Transverse colon (tissue), 4 donors: ENCODE results near the gene CDH13. TPM values are rescaled to one million over a fixed set of nuclear protein-coding genes. Genes with fewer than 3 reads are reported as not detected.

Experiments
- DNase-seq: peaks from one replicate; pipeline ENCODE4 v3.0.0-alpha.2; 2019
- H3K27ac ChIP-seq, 4 donors: fragments of 200-600 bp; sonication (generic); 2 replicates each; pipeline ENCODE4 v1.5.1; 2016 to 2018; ENCODE audit warnings: inconsistent platforms in 4 of 4
- H3K27me3 ChIP-seq: fragments of 200-600 bp; sonication (generic); 2 replicates; pipeline ENCODE4 v1.5.1; 2017; ENCODE audit warnings: inconsistent platforms
- H3K36me3 ChIP-seq, 4 donors: fragments of 200-600 bp; sonication (generic); 2 replicates each; pipeline ENCODE4 v1.5.1; 2017 to 2019; ENCODE audit warnings: inconsistent platforms in 4 of 4
- H3K4me1 ChIP-seq, 4 donors: fragments of 200-600 bp; sonication (generic); 2 replicates each; pipeline ENCODE4 v1.5.1; 2017 to 2020; ENCODE audit warnings: inconsistent platforms in 4 of 4
- H3K4me3 ChIP-seq, 4 donors: fragments of 200-600 bp; sonication (generic); 1 replicate in 1 of 4; 2 replicates in 3 of 4; pipeline versions ENCODE4 v1.5.1 to v1.6.1; 2017 to 2019; ENCODE audit warnings: inconsistent platforms in 4 of 4
- H3K9me3 ChIP-seq, 2 donors: fragments of 200-600 bp; sonication (generic); 2 replicates each; pipeline ENCODE4 v1.5.1; 2017 to 2019; ENCODE audit warnings: inconsistent platforms in 2 of 2
- EP300 ChIP-seq: sonication (generic); formaldehyde crosslinking; IDR thresholded peaks from one replicate; pipeline ENCODE4 v1.6.1; 2017; ENCODE audit warnings: antibody characterized with exemption, low read depth
- POLR2A ChIP-seq: fragments of 450-650 bp; IDR thresholded peaks from one replicate; pipeline ENCODE4 v1.6.1; 2016; ENCODE audit warnings: antibody characterized with exemption, mild to moderate bottlenecking, moderate library complexity
- POLR2AphosphoS5 ChIP-seq, 3 donors: sonication (generic); formaldehyde crosslinking; IDR thresholded peaks; one replicate each; pipeline ENCODE4 v1.6.1; 2016; ENCODE audit warnings: antibody characterized with exemption in 3 of 3
- WGBS, 2 donors: methylation state at CpG; one replicate each; pipeline ENCODE4 v1.1.5; 2018; ENCODE audit warnings: low coverage in 1 of 2; 5-methylcytosine and 5-hydroxymethylcytosine counted together
- in situ Hi-C, 4 donors: fragments of 200-750 bp; cut with MboI; loops; one replicate each; pipeline versions ENCODE4 v1.15.0 to v1.15.1; 2017; ENCODE audit warnings: low sequenced_read_pairs in 3 of 4, low pct_ligation_motif_present in 1 of 4, low pct_unique_long_range_greater_than_20kb in 1 of 4
- intact Hi-C: fragments of 100-400 bp; cut with DNase I; formaldehyde crosslinking; loops from one replicate; pipeline ENCODE4 v1.15.1; 2023; ENCODE audit warnings: low total_unique reads
- total RNA-seq, 4 donors: library from RNA; depleted of rRNA; stranded (reverse); fragments of >200 nt; gene quantifications; one replicate each; pipeline ENCODE4 v1.1.0, GENCODE V29; 2016
- TF ChIP-seq, protein P1 (sequence below), 5 experiments: fragments of 200-600 bp in 3 of 5; fragments of 450-650 bp in 2 of 5; sonication (generic) in 3 of 5; IDR thresholded peaks; 1 replicate in 2 of 5; 2 replicates in 3 of 5; pipeline ENCODE4 v1.5.1; 2016 to 2017; ENCODE audit warnings: antibody characterized with exemption in 5 of 5, inconsistent platforms in 3 of 5, mild to moderate bottlenecking in 2 of 5, moderate library complexity in 1 of 5

The CDH13 gene
- total RNA-seq, 4 donors from 2014 or later, result 3.8 to 28.1 (median 5.8) TPM

DNA sequence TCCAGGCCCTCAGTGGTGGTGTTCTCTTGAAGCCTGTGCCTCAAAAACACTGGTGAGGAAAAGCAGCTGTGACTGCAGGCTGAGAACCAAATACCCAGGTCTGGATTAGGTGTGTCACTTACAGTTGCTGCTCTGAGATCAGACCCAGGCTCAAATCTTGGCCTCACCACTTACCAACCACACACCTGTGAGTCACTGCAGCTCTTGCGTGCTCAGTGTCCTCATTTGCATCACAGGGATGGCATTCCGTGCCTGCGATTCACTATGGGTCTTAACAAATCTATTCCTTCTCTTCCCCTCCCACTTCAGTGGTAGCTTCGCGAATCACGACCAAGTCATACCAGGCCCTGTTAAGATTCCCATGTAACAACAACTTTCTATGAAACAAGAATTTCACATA is 947.6 kb downstream of the CDH13 start:
- TF ChIP-seq POLR2AphosphoS5 (IDR thresholded peaks at IDR 0.05) (no peak), POLR2A (no peak), EP300 (no peak)
- TF ChIP-seq, protein P1, sequence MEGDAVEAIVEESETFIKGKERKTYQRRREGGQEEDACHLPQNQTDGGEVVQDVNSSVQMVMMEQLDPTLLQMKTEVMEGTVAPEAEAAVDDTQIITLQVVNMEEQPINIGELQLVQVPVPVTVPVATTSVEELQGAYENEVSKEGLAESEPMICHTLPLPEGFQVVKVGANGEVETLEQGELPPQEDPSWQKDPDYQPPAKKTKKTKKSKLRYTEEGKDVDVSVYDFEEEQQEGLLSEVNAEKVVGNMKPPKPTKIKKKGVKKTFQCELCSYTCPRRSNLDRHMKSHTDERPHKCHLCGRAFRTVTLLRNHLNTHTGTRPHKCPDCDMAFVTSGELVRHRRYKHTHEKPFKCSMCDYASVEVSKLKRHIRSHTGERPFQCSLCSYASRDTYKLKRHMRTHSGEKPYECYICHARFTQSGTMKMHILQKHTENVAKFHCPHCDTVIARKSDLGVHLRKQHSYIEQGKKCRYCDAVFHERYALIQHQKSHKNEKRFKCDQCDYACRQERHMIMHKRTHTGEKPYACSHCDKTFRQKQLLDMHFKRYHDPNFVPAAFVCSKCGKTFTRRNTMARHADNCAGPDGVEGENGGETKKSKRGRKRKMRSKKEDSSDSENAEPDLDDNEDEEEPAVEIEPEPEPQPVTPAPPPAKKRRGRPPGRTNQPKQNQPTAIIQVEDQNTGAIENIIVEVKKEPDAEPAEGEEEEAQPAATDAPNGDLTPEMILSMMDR (IDR thresholded peaks at IDR 0.05), result no peak
- Histone ChIP-seq H3K36me3 (no peaks in the 10 kb centered on the region), H3K4me3 (no peak overlapping the region), H3K27me3 (no peaks in the 10 kb centered on the region), H3K4me1 (no peaks in the 10 kb centered on the region), H3K9me3 (no peaks in the 10 kb centered on the region), H3K27ac (no peak overlapping the region)
- 84 to 87% methylated on average over 4 to 6 of the region's 6 CpGs for WGBS, 2 donors
- intact Hi-C loops (no loop called here), in situ Hi-C loops (no loop called here)
- no peak for DNase-seq

DNA sequence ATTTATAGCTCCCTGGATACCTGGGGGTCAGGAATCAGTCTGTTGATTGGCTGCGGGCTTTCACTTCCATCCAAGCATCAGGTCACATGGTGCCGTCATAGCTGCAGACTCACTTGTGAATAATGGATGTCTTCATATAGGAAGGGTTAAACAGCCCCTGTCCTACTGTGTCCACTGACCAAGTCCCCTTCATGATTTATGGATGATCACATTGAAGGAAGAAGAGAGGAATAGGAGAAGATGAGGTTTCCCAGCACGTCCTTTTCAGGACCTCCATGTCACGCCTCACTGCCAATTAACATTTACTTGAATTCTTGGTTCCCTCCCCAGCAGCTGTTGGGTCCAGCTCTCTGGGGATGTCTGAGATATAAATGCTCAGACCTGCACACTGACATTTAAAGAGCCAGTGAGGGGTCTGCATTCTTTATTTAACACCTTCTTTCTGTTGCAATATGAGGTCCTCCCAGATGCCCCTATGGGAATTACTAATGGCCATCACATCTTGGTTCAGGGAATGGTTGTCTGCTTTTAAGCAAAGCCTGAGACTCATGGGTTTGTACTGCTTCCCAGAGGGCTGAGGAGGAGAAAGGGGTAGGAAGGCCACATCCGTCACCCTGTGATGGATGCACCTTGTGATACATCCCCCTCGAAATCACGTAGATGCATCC is 950.4 kb downstream of the CDH13 start:
- Histone ChIP-seq H3K36me3 (no peaks in the 10 kb centered on the region), H3K27ac (no peak overlapping the region), H3K4me3 (no peak overlapping the region), H3K9me3 (no peaks in the 10 kb centered on the region), H3K27me3 (no peaks in the 10 kb centered on the region), H3K4me1 (no peaks in the 10 kb centered on the region)
- WGBS, 2 donors, result 60 to 90% methylated on average over 2 to 7 of the region's 7 CpGs
- no peak for DNase-seq
- intact Hi-C loops (no loop called here), in situ Hi-C loops (no loop called here)
- TF ChIP-seq EP300 (no peak), POLR2A (no peak), POLR2AphosphoS5 (IDR thresholded peaks at IDR 0.05) (no peak)
- TF ChIP-seq, protein P1 (IDR thresholded peaks at IDR 0.05), result no peak

DNA sequence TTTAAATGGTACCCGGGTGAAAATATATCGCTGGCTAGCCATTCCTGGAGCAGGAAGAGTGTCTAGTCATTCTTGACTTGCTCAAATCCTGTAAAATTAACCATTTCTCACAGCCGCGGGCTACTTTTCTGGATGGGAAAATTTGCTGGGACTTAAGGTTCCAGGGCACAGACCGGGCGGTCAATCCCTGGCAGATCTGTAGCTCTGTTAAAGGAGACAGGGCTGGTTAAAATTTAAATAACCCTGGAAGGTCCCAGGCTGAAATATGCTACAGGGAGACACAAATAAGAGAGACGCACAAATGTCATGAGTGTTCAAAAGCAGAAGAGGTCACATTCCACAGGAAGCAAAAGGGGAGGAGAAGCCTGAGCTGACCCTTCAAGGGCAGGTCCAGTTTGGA is 951.4 kb downstream of the CDH13 start:
- in situ Hi-C loops, result no loop called here
- WGBS, 2 donors, result 52 to 84% methylated on average over 2 to 7 of the region's 7 CpGs

DNA sequence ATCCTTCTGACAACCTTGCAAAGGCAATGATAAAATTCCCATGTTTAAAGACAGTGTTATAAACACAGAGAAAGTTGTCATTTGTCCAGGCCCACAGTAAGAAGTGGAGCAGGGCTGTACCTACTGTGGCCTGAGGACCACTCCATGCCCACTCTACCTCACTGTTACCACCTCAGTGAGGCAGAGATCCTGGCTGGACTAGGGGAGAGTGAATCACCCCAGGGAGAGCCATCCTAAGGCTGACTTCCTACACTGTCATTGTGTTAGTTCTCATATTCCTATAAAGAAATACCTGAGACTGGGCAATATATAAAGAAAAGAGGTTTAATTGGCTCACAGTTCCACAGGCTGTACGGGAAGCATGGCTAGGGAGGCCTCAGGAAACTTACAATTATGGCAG is 952.3 kb downstream of the CDH13 start:
- H3K27me3 ChIP-seq, result no peaks in the 10 kb centered on the region
- no peak overlapping the region for H3K27ac ChIP-seq
- DNase-seq, result no peak
- H3K36me3 ChIP-seq, result no peaks in the 10 kb centered on the region
- H3K4me3 ChIP-seq, result no peak overlapping the region
- no peaks in the 10 kb centered on the region for H3K9me3 ChIP-seq
- WGBS, 2 donors, result 14 to 25% methylated on average over 1 of the region's 1 CpG
- in situ Hi-C loops, result no loop called here
- no peaks in the 10 kb centered on the region for H3K4me1 ChIP-seq
- intact Hi-C loops, result no loop called here
- TF ChIP-seq POLR2AphosphoS5 (IDR thresholded peaks at IDR 0.05), result no peak
- TF ChIP-seq, protein P1 (IDR thresholded peaks at IDR 0.05), result no peak
- TF ChIP-seq EP300, result no peak
- TF ChIP-seq POLR2A, result no peak

More for the DNA sequence above, 951.4 kb downstream of the CDH13 start:
- no peaks in the 10 kb centered on the region for H3K4me1 ChIP-seq
- H3K9me3 ChIP-seq, result no peaks in the 10 kb centered on the region
- H3K4me3 ChIP-seq, result no peak overlapping the region
- no peaks in the 10 kb centered on the region for H3K36me3 ChIP-seq
- intact Hi-C loops, result no loop called here
- no peaks in the 10 kb centered on the region for H3K27me3 ChIP-seq
- no peak overlapping the region for H3K27ac ChIP-seq
- no peak for DNase-seq
- TF ChIP-seq POLR2AphosphoS5 (IDR thresholded peaks at IDR 0.05), result no peak
- TF ChIP-seq POLR2A, result no peak
- no peak for TF ChIP-seq EP300
- TF ChIP-seq, protein P1 (IDR thresholded peaks at IDR 0.05), result no peak
